A549 (cell line): ENCODE results near the gene A4GALT. TPM values are rescaled to one million over a fixed set of nuclear protein-coding genes. Genes with fewer than 3 reads are reported as not detected.
"Not testable (repeated sequence)": the region's sequence is repeated elsewhere in the genome, so short reads cannot be mapped to it uniquely, and the experiment has no call there.

ENCODE experiments used
- ATAC-seq, 2 experiments: fragments of 200-7000 bp in 1 of 2; fragments of >200 bp in 1 of 2; cut with Nextera tagmentation in 1 of 2; cut with Tn5 transposase in 1 of 2; 3 replicates each; pipeline versions ENCODE4 v1.8.0 to v1.9.1; 2018 to 2020; ENCODE audit warnings: mild to moderate bottlenecking in 1 of 2, moderate library complexity in 1 of 2
- CTCF ChIA-PET: fragments of 300-600 bp; sonication (Branson Sonifier 250); formaldehyde crosslinking; extraction: SDS; loops from one replicate; lab custom pipeline; 2021; ENCODE audit warnings: antibody characterized with exemption, inconsistent platforms; lab: Yijun Ruan, JAX
- POLR2A ChIA-PET: fragments of 350-600 bp; formaldehyde crosslinking; extraction: SDS; loops from one replicate; lab custom pipeline; 2021; ENCODE audit warnings: antibody characterized with exemption, inconsistent platforms; lab: Yijun Ruan, JAX
- DNase-seq, 2 experiments: peaks; one replicate each; pipeline versions ENCODE4 v3.0.0 to v3.0.0-alpha.2; 2011 to 2016; ENCODE audit warnings: low read depth in 1 of 2, low spot score in 1 of 2
- FAIRE-seq: peaks from 2 replicates; lab custom pipeline; 2011; peaks lifted over from hg19 to GRCh38; lab: Jason Lieb, UNC
- H3K27ac ChIP-seq, 2 experiments: fragments of >200 bp; sonication (Bioruptor Twin); formaldehyde crosslinking; 3 replicates each; pipeline ENCODE4 v1.5.1; 2016 to 2017
- H3K4me1 ChIP-seq: fragments of >200 bp; sonication (Bioruptor Twin); formaldehyde crosslinking; 3 replicates; pipeline ENCODE4 v1.6.1; 2016
- H3K4me2 ChIP-seq: fragments of >200 bp; sonication (Bioruptor Twin); formaldehyde crosslinking; 3 replicates; pipeline ENCODE4 v1.6.1; 2016
- H3K4me3 ChIP-seq: fragments of >200 bp; sonication (Bioruptor Twin); formaldehyde crosslinking; 3 replicates; pipeline ENCODE4 v1.5.1; 2016
- H3K9me3 ChIP-seq: fragments of >200 bp; sonication (Bioruptor Twin); formaldehyde crosslinking; 3 replicates; pipeline ENCODE4 v1.6.1; 2016
- ATOH8 ChIP-seq: fragments of 250-450 bp; sonication (Bioruptor Pico); IDR thresholded peaks from 2 replicates; pipeline ENCODE4 v1.5.0; 2020; ENCODE audit warnings: low read depth, mild to moderate bottlenecking, moderate library complexity
- CBX2 ChIP-seq: fragments of 200-600 bp; sonication (generic); IDR thresholded peaks from 2 replicates; pipeline ENCODE4 v1.6.1; 2016; ENCODE audit warnings: low read depth, mild to moderate bottlenecking, borderline replicate concordance
- CBX8 ChIP-seq: fragments of 200-600 bp; sonication (generic); IDR thresholded peaks from 2 replicates; pipeline ENCODE4 v1.6.1; 2016
- CEBPB ChIP-seq, 2 experiments: fragments of >200 bp in 1 of 2; sonication (Bioruptor Twin) in 1 of 2; formaldehyde crosslinking in 1 of 2; IDR thresholded peaks; 2 replicates each; pipeline ENCODE4 v1.6.1; 2012 to 2016
- CHD4 ChIP-seq: fragments of 200-600 bp; sonication (generic); IDR thresholded peaks from 2 replicates; pipeline ENCODE4 v1.6.1; 2016; ENCODE audit warnings: antibody characterized with exemption, mild to moderate bottlenecking, borderline replicate concordance
- EHF ChIP-seq: fragments of 250-450 bp; sonication (Bioruptor Pico); IDR thresholded peaks from 2 replicates; pipeline ENCODE4 v1.5.0; 2020; ENCODE audit warnings: mild to moderate bottlenecking
- HEYL ChIP-seq: fragments of 250-450 bp; sonication (Bioruptor Pico); IDR thresholded peaks from 2 replicates; pipeline ENCODE4 v1.8.0; 2021; ENCODE audit warnings: mild to moderate bottlenecking, moderate library complexity
- HOXA7 ChIP-seq: fragments of 250-450 bp; sonication (Bioruptor Pico); IDR thresholded peaks from 2 replicates; pipeline ENCODE4 v1.5.0; 2020; ENCODE audit warnings: mild to moderate bottlenecking, moderate library complexity
- HOXB13 ChIP-seq: fragments of 250-450 bp; sonication (Bioruptor Pico); IDR thresholded peaks from 2 replicates; pipeline ENCODE4 v1.5.0; 2020; ENCODE audit warnings: low read depth, mild to moderate bottlenecking, moderate library complexity
- NFE2L2 ChIP-seq: fragments of 150-350 bp; conservative IDR thresholded peaks from 2 replicates; pipeline ENCODE4 v1.6.1; 2014; ENCODE audit warnings: low read length
- NR3C1 ChIP-seq: fragments of >200 bp; sonication (Bioruptor Twin); formaldehyde crosslinking; IDR thresholded peaks from 3 replicates; pipeline ENCODE4 v1.6.1; 2017
- PBX3 ChIP-seq: IDR thresholded peaks from 2 replicates; pipeline ENCODE4 v1.6.1; 2012
- POLR2AphosphoS2 ChIP-seq: conservative IDR thresholded peaks from 2 replicates; pipeline ENCODE4 v1.6.1; 2012; ENCODE audit warnings: low read length, improper control_type of control experiment, inconsistent platforms
- RAD21 ChIP-seq, 2 experiments: fragments of >200 bp in 1 of 2; sonication (Bioruptor Twin) in 1 of 2; formaldehyde crosslinking in 1 of 2; IDR thresholded peaks in 1 of 2; conservative IDR thresholded peaks in 1 of 2; 2 replicates in 1 of 2; 3 replicates in 1 of 2; pipeline ENCODE4 v1.6.1; 2012 to 2018; ENCODE audit warnings: inconsistent platforms in 1 of 2
- RARB ChIP-seq: fragments of 250-450 bp; sonication (Bioruptor Pico); IDR thresholded peaks from 2 replicates; pipeline ENCODE4 v1.8.0; 2021; ENCODE audit warnings: mild to moderate bottlenecking, moderate library complexity
- RCOR1 ChIP-seq: fragments of 150-350 bp; IDR thresholded peaks from 2 replicates; pipeline ENCODE4 v1.6.1; 2014; ENCODE audit warnings: antibody characterized with exemption, low read length, low read depth
- RNF2 ChIP-seq: fragments of 200-600 bp; sonication (generic); IDR thresholded peaks from 2 replicates; pipeline ENCODE4 v1.6.1; 2016; ENCODE audit warnings: low read depth, mild to moderate bottlenecking, antibody characterized with exemption, moderate library complexity, borderline replicate concordance
- TP53 ChIP-seq: fragments of 250-450 bp; sonication (Bioruptor Pico); IDR thresholded peaks from 2 replicates; pipeline ENCODE4 v1.5.0; 2021; ENCODE audit warnings: mild to moderate bottlenecking, moderate library complexity
- ZFP36 ChIP-seq: fragments of 450-650 bp; IDR thresholded peaks from 2 replicates; pipeline ENCODE4 v1.6.1; 2014; ENCODE audit warnings: borderline replicate concordance; ENCODE audit not compliant: partially characterized antibody
- ZNF302 ChIP-seq: fragments of 250-450 bp; sonication (Bioruptor Pico); IDR thresholded peaks from 2 replicates; pipeline ENCODE4 v1.9.0; 2021; ENCODE audit warnings: inconsistent platforms, mild to moderate bottlenecking, moderate library complexity
- WGBS: methylation state at CpG from one replicate; pipeline ENCODE4 v1.1.6; 2017; ENCODE audit errors: missing lambda C conversion rate; 5-methylcytosine and 5-hydroxymethylcytosine counted together
- polyA plus RNA-seq, 4 experiments: library from polyadenylated mRNA; depleted of rRNA in 3 of 4; stranded (reverse); fragments of >200 nt; fragmentation: RNase III in 1 of 4; extraction: RNeasy Plus Mini Kit Qiagen cat#74134 plus additional on column Dnase treatment in 1 of 4; gene quantifications; 2 replicates in 3 of 4; 3 replicates in 1 of 4; pipeline ENCODE4 v1.2.3, GENCODE V29; 2011 to 2017
- TF ChIP-seq, protein P1 (sequence below): fragments of 150-350 bp; IDR thresholded peaks from 2 replicates; pipeline ENCODE4 v1.6.1; 2014; ENCODE audit warnings: low read depth, mild to moderate bottlenecking, low read length
- TF ChIP-seq, protein P2 (sequence below): fragments of >200 bp; sonication (Bioruptor Twin); formaldehyde crosslinking; IDR thresholded peaks from 2 replicates; pipeline ENCODE4 v1.6.1; 2016
- TF ChIP-seq, protein P3 (sequence below): IDR thresholded peaks from 2 replicates; pipeline ENCODE4 v1.6.1; 2012

Gene A4GALT
- polyA plus RNA-seq, 2 of the 4 experiments (the other 2 are of a cell fraction): 5.1 to 7.8 TPM

GRCh38 chr22:42754658-42755057 is 34.0 kb upstream of the A4GALT start (continued):
- TF ChIP-seq, protein P1, sequence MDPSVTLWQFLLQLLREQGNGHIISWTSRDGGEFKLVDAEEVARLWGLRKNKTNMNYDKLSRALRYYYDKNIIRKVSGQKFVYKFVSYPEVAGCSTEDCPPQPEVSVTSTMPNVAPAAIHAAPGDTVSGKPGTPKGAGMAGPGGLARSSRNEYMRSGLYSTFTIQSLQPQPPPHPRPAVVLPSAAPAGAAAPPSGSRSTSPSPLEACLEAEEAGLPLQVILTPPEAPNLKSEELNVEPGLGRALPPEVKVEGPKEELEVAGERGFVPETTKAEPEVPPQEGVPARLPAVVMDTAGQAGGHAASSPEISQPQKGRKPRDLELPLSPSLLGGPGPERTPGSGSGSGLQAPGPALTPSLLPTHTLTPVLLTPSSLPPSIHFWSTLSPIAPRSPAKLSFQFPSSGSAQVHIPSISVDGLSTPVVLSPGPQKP: no peak
- TF ChIP-seq, protein P2, sequence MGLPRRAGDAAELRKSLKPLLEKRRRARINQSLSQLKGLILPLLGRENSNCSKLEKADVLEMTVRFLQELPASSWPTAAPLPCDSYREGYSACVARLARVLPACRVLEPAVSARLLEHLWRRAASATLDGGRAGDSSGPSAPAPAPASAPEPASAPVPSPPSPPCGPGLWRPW: no peak
- TF ChIP-seq, protein P3, sequence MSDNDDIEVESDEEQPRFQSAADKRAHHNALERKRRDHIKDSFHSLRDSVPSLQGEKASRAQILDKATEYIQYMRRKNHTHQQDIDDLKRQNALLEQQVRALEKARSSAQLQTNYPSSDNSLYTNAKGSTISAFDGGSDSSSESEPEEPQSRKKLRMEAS: peak; percentile 61
- 0 out of 5 replicates have a peak, but pooled peaks of 1 of the 2 experiments have one; percentile 15 for TF ChIP-seq RAD21 (conservative IDR thresholded peaks at IDR 0.05 in 1 of 2, IDR thresholded peaks at IDR 0.05 in 1 of 2)
- TF ChIP-seq, all 56 proteins: peak for 11

DNA sequence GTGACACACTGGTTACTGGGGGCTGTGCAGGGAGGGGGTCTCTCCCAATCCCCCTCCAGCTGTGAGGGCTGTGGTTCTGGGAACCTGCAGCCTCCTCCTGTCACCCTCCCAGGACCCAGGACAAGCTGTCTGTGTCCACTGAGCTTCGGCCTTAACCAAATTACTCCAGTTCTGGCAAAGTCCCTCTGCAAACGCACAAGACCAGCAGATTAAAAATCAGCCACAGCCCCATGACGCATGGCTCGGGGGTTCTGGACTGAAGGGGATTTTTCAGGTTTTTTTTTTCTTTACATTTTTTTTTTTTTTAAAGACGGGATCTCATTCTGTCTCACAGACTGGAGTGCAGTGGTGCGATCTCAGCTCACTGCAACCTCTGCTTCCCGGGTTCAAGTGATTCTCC is 32.2 kb upstream of the A4GALT start:
- CTCF ChIA-PET: interaction anchor here (1.2 kb wide), 1 partner anchor 27 kb away, joined by 4 read pairs; no protein-coding TSS in a partner anchor
- Histone ChIP-seq H3K27ac (peak overlapping the region; percentile 91 to 97), H3K4me3 (no peak overlapping the region), H3K4me1 (peaks cover 66% of the 10 kb centered on the region), H3K4me2 (no peak overlapping the region), H3K9me3 (no peaks in the 10 kb centered on the region)
- POLR2A ChIA-PET: no interaction called here
- no peak for TF ChIP-seq POLR2AphosphoS2
- no peak for TF ChIP-seq RNF2
- TF ChIP-seq, protein P2: no peak
- no peak for FAIRE-seq
- ATAC-seq: no peak
- DNase-seq: no peak
- 62% methylated on average over 7 of the region's 7 CpGs for WGBS

- ATAC-seq: peak in 1 of 2 experiments; percentile 7; a peak in 3 of 6 replicates
- no peak for FAIRE-seq
- H3K4me1 ChIP-seq: peaks cover 63% of the 10 kb centered on the region
Observed at GRCh38 chr22:42752230-42752746, 31.6 kb upstream of the A4GALT start.

DNA sequence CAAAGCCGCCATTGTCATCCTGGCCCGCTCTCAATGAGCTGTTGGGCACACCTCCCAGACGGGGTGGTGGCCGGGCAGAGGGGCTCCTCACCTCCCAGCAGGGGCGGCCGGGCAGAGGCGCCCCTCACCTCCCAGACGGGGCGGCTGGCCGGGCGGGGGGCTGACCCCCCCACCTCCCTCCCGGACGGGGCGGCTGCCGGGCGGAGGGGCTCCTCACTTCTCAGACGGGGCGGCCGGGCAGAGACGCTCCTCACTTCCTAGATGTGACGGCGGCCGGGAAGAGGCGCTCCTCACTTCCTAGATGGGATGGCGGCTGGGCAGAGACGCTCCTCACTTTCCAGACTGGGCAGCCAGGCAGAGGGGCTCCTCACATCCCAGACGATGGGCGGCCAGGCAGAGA is 29.8 kb upstream of the A4GALT start:
- H3K4me3 ChIP-seq, FAIRE-seq, H3K27ac ChIP-seq, ATAC-seq, POLR2A ChIA-PET, CTCF ChIA-PET, H3K4me2 ChIP-seq, DNase-seq, H3K9me3 ChIP-seq: not testable (repeated sequence)
- H3K4me1 ChIP-seq: peaks cover 49% of the 10 kb centered on the region
- 70% methylated on average over 4 of the region's 28 CpGs for WGBS

More at GRCh38 chr22:42752230-42752746, 31.6 kb upstream of the A4GALT start:
- Histone ChIP-seq H3K27ac (peak overlapping the region; percentile 91 to 97), H3K9me3 (no peaks in the 10 kb centered on the region), H3K4me2 (peak overlapping the region; percentile 41; the same call in 2 of the 3 replicates), H3K4me3 (no peak overlapping the region)
- TF ChIP-seq ZNF302 (no peak), CHD4 (no peak), HOXA7 (CRISPR knock-in tag) (no peak), NFE2L2 (no peak), RARB (CRISPR knock-in tag) (no peak), CBX2 (no peak), EHF (0 out of 2 replicates have a peak, but pooled peaks have one; percentile 8), ZFP36 (no peak), TP53 (no peak), PBX3 (no peak), HEYL (CRISPR knock-in tag) (0 out of 2 replicates have a peak, but pooled peaks have one; percentile 36), CEBPB (IDR thresholded peaks at IDR 0.05) (no peak), NR3C1 (no peak), ATOH8 (0 out of 2 replicates have a peak, but pooled peaks have one; percentile 11), RCOR1 (no peak), HOXB13 (CRISPR knock-in tag) (no peak), CBX8 (no peak)
- WGBS: 32% methylated on average over 10 of the region's 12 CpGs
- CTCF ChIA-PET: interaction anchor here (1.2 kb wide), 1 partner anchor 28 kb away, joined by 4 read pairs; no protein-coding TSS in a partner anchor
- POLR2A ChIA-PET: no interaction called here
- DNase-seq: peak in 1 of 2 experiments; percentile 51
